Ascending aorta (tissue), 2 donors: ENCODE data around the gene NAB2. TPM values are rescaled to one million over a fixed set of nuclear protein-coding genes. Genes with fewer than 3 reads are reported as not detected.

Experiments
- DNase-seq, 2 donors: peaks; one replicate each; pipeline ENCODE4 v3.0.0-alpha.2; 2019; ENCODE audit warnings: low spot score in 2 of 2
- H3K27ac ChIP-seq, 2 donors: fragments of 200-600 bp; sonication (generic); one replicate each; pipeline ENCODE4 v1.5.1; 2016 to 2017; ENCODE audit warnings: mild to moderate bottlenecking in 1 of 2
- H3K27me3 ChIP-seq: fragments of 200-600 bp; sonication (generic); one replicate; pipeline ENCODE4 v1.5.1; 2017
- H3K36me3 ChIP-seq, 2 donors: fragments of 200-600 bp; sonication (generic); one replicate each; pipeline ENCODE4 v1.5.1; 2016
- H3K4me1 ChIP-seq, 2 donors: fragments of 200-600 bp; sonication (generic); one replicate each; pipeline ENCODE4 v1.5.1; 2016 to 2017; ENCODE audit warnings: mild to moderate bottlenecking in 1 of 2
- H3K4me3 ChIP-seq, 2 donors: fragments of 200-600 bp; sonication (generic); one replicate each; pipeline ENCODE4 v1.5.1; 2016 to 2017; ENCODE audit warnings: mild to moderate bottlenecking in 1 of 2
- H3K9me3 ChIP-seq, 2 donors: fragments of 200-600 bp; sonication (generic); one replicate each; pipeline ENCODE4 v1.5.1; 2016
- CTCF ChIP-seq, 3 experiments: fragments of 200-600 bp in 2 of 3; fragments of 450-650 bp in 1 of 3; sonication (generic) in 2 of 3; IDR thresholded peaks; one replicate each; pipeline ENCODE4 v1.5.1; 2016 to 2019; ENCODE audit warnings: antibody characterized with exemption in 3 of 3, mild to moderate bottlenecking in 1 of 3, moderate library complexity in 1 of 3
- intact Hi-C: fragments of 100-400 bp; cut with DNase I; formaldehyde crosslinking; loops from one replicate; pipeline ENCODE4 v1.15.1; 2023
- total RNA-seq: library from RNA; depleted of rRNA; stranded (reverse); fragments of >200 nt; gene quantifications from one replicate; pipeline ENCODE4 v1.1.0, GENCODE V29; 2016

Gene NAB2
- total RNA-seq, 1 donor from 2014 or later = 50.9 TPM

GRCh38 chr12:57101892-57102695, 13.2 kb downstream of the NAB2 start:
- peak in 1 of 2 donors; percentile 58 for DNase-seq
- no peak for TF ChIP-seq CTCF (IDR thresholded peaks at IDR 0.05)
- H3K27me3 ChIP-seq = no peaks in the 10 kb centered on the region
- H3K27ac ChIP-seq = no peak overlapping the region
- intact Hi-C loops = no loop called here
- H3K4me1 ChIP-seq = no peaks in the 10 kb centered on the region
- peaks cover 70 to 93% of the 10 kb centered on the region in 2 donors for H3K36me3 ChIP-seq
- no peak overlapping the region for H3K4me3 ChIP-seq
- no peaks in the 10 kb centered on the region for H3K9me3 ChIP-seq

- Histone ChIP-seq H3K27me3 (no peaks in the 10 kb centered on the region), H3K4me1 (peaks cover 0 to 2% of the 10 kb centered on the region in 2 donors), H3K9me3 (no peaks in the 10 kb centered on the region), H3K27ac (no peak overlapping the region), H3K36me3 (peaks cover 65 to 88% of the 10 kb centered on the region in 2 donors), H3K4me3 (no peak overlapping the region)
- intact Hi-C loops = no loop called here
- no peak for DNase-seq
- no peak for TF ChIP-seq CTCF (IDR thresholded peaks at IDR 0.05)
Observed at GRCh38 chr12:57103856-57104255, 14.9 kb downstream of the NAB2 start.

GRCh38 chr12:57104292-57104910, 15.5 kb downstream of the NAB2 start:
- H3K4me1 ChIP-seq = peaks cover under 1 to 8% of the 10 kb centered on the region in 2 donors
- H3K9me3 ChIP-seq = no peaks in the 10 kb centered on the region
- intact Hi-C loops = no loop called here
- H3K27me3 ChIP-seq = no peaks in the 10 kb centered on the region
- no peak overlapping the region for H3K27ac ChIP-seq
- no peak for TF ChIP-seq CTCF (IDR thresholded peaks at IDR 0.05)
- no peak overlapping the region for H3K4me3 ChIP-seq
- DNase-seq = no peak
- peaks cover 60 to 82% of the 10 kb centered on the region in 2 donors for H3K36me3 ChIP-seq

- peak in 1 of 2 donors; percentile 59 for DNase-seq
- intact Hi-C loops = no loop called here
- Histone ChIP-seq H3K27ac (no peak overlapping the region), H3K27me3 (no peaks in the 10 kb centered on the region), H3K9me3 (no peaks in the 10 kb centered on the region), H3K36me3 (peaks cover 54 to 75% of the 10 kb centered on the region in 2 donors), H3K4me3 (no peak overlapping the region), H3K4me1 (peaks cover 4 to 12% of the 10 kb centered on the region in 2 donors)
- no peak for TF ChIP-seq CTCF (IDR thresholded peaks at IDR 0.05)
Observed at GRCh38 chr12:57105011-57105753, 16.3 kb downstream of the NAB2 start.

- peaks cover 51 to 67% of the 10 kb centered on the region in 2 donors for H3K36me3 ChIP-seq
- peaks cover 4 to 12% of the 10 kb centered on the region in 2 donors for H3K4me1 ChIP-seq
- no peaks in the 10 kb centered on the region for H3K9me3 ChIP-seq
- TF ChIP-seq CTCF (IDR thresholded peaks at IDR 0.05) = no peak
- DNase-seq = peak in 1 of 2 donors; percentile 50
- no peaks in the 10 kb centered on the region for H3K27me3 ChIP-seq
- no peak overlapping the region for H3K4me3 ChIP-seq
- intact Hi-C loops = no loop called here
- peak overlapping the region in 1 of 2 donors; percentile 29 for H3K27ac ChIP-seq
Observed at GRCh38 chr12:57106021-57106708, 17.3 kb downstream of the NAB2 start.
